HG02884 (cell line): Measurements from ENCODE around the gene LHX4.

Experiments used
- ATAC-seq: cut with Tn5 transposase; IDR thresholded peaks from one replicate; pipeline ENCODE4 v1.9.1; 2021; ENCODE audit warnings: mild to moderate bottlenecking, moderate library complexity; ENCODE audit not compliant: unreplicated experiment

LHX4 gene

GRCh38 chr1:180294711-180295110, 64.6 kb downstream of the LHX4 start:
- ATAC-seq, result no peak

GRCh38 chr1:180295999-180296398, 65.9 kb downstream of the LHX4 start:
- ATAC-seq, result no peak

GRCh38 chr1:180299479-180300221, 69.6 kb downstream of the LHX4 start:
- no peak for ATAC-seq

- no peak for ATAC-seq
Measured at GRCh38 chr1:180301135-180301742, 71.2 kb downstream of the LHX4 start.

- no peak for ATAC-seq
Measured at GRCh38 chr1:180309338-180309737, 79.3 kb downstream of the LHX4 start.

DNA sequence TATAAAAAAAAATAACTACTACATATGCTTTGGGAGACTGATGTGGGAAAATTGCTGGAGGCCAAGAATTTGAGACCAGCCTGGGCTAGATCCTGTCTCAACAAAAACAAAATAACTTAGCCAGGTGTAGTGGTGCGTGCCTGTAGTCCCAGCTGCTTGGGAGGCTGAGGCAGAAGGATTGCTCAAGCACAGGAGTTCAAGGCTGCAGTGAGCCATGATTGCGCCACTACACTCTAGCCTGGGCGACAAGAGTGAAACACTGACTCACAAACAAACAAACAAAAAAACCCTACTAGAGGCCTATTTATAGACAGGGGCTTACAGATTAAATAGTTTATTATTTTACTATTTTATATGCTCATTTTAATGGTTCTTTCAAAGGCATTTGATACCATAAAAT, 80.0 kb downstream of the LHX4 start:
- no peak for ATAC-seq

GRCh38 chr1:180311011-180311730, 81.1 kb downstream of the LHX4 start:
- no peak for ATAC-seq

DNA sequence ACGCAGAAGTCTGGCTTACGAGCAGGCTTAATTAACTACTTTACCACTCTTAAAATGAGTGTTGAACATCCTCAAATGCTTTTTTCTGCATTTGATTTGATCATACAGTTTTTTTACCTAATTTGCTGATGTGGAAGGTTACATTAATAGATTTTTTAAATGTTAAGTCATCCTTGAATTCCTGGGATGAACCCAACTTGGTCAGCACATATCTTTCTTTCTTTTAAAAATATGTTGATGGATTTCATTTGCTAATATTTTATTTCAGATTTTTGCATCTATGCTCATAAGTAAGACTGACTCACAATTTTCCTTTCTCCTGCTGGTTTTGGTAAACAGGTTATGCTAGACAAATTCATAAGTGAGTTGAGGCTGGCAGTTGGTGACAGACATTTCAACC, 82.9 kb downstream of the LHX4 start:
- no peak for ATAC-seq

GRCh38 chr1:180327089-180327488, 97.0 kb downstream of the LHX4 start:
- no peak for ATAC-seq
